ENCODE data around the gene NSUN3. TPM values are rescaled to one million over a fixed set of nuclear protein-coding genes. Genes with fewer than 3 reads are reported as not detected.
"Not testable (repeated sequence)": the region's sequence is repeated elsewhere in the genome, so short reads cannot be mapped to it uniquely, and the experiment has no call there.

NSUN3 gene
- total and polyA plus RNA-seq, 8 donors = 2.4 to 88.8 (median 16.9) TPM

DNA sequence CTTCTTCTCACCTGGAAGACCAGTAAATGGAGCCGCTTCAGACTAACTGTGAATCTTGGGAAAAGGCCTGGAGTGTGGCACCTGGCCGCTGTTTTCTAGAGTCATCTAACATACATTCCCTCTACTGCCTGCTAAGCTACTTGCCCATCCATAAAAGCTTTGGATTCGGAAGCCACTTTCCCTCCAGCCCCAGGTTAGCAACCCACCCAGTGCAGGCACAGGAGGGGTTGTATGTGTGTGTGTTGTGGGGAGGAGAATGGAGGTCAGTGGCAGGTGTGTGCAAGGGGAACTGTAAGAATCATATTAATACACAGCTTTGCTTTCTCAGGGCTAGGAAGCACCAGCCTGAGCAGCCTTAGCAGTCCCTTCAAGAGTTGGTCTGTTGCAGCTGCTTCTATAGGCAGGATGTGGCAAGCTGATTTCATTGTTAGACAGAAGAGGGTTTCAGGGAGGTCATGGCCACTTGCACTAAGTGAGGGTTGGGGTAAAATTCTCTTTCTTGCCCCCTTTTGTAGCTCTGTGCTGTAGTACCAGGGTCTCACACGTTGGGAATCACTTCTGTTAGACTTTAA is 8.9 kb downstream of the NSUN3 start:
- DNase-seq = no peak
- Histone ChIP-seq H3K27ac (no peak overlapping the region), H3K4me1 (peaks cover 0 to 31% (median 14%) of the 10 kb centered on the region in 4 donors), H3K27me3 (no peaks in the 10 kb centered on the region), H3K36me3 (peaks cover 0 to 41% (median 28%) of the 10 kb centered on the region in 4 donors), H3K9me3 (no peaks in the 10 kb centered on the region), H3K4me3 (no peak overlapping the region)
- intact Hi-C loops (cut with DNase I; ENCODE audit: low total_unique reads) = loop anchor here (5.0 kb wide), 1 partner anchor 74 kb away; no protein-coding TSS in a partner anchor
- WGBS, 5 donors = 78 to 94% (median 88%) methylated on average over 4 of the region's 4 CpGs
- TF ChIP-seq, protein P1, sequence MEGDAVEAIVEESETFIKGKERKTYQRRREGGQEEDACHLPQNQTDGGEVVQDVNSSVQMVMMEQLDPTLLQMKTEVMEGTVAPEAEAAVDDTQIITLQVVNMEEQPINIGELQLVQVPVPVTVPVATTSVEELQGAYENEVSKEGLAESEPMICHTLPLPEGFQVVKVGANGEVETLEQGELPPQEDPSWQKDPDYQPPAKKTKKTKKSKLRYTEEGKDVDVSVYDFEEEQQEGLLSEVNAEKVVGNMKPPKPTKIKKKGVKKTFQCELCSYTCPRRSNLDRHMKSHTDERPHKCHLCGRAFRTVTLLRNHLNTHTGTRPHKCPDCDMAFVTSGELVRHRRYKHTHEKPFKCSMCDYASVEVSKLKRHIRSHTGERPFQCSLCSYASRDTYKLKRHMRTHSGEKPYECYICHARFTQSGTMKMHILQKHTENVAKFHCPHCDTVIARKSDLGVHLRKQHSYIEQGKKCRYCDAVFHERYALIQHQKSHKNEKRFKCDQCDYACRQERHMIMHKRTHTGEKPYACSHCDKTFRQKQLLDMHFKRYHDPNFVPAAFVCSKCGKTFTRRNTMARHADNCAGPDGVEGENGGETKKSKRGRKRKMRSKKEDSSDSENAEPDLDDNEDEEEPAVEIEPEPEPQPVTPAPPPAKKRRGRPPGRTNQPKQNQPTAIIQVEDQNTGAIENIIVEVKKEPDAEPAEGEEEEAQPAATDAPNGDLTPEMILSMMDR (IDR thresholded peaks at IDR 0.05) = no peak
- TF ChIP-seq POLR2AphosphoS5 (IDR thresholded peaks at IDR 0.05) = no peak
- no peak for TF ChIP-seq EP300 (IDR thresholded peaks at IDR 0.05)
- TF ChIP-seq POLR2A (IDR thresholded peaks at IDR 0.05) = no peak

DNA sequence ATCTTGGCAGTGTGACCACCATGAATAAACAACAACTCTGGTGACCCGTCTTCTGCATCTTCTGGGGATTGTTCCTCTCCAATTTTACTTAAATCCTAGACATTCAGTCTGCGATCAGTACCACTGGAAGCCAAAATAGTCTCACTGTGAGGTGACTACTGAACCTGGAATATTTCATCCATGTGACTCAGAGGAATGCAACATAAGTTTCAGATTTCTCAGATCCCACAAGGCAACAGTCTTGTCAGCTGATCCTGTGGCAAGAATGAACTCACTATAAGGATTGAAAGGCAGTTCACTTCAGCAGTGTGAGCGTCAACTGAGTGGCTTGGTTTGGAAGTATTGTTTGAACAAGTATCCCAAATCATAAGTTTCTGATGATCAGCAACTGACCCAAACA is 13.2 kb downstream of the NSUN3 start:
- intact Hi-C loops (cut with DNase I; ENCODE audit: low total_unique reads) = no loop called here
- H3K27me3 ChIP-seq = no peaks in the 10 kb centered on the region
- DNase-seq = no peak

DNA sequence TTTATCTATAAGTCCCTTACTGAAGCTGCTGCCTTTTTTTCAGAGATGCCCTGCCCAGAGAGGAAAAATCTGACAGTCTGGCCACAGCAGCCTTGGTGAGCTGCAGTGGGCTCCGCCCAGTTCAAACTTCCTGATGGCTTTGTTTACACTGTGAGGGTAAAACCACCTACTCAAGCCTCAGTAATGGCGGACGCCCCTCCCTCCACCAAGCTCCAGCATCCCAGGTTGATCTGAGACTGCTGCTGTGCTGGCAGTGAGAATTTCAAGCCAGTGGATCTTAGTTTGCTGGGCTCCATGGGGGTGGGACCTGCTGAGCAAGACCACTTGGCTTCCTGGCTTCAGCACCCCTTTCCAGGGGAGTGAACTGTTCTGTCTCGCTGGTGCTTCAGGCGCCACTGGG is 17.7 kb downstream of the NSUN3 start:
- intact Hi-C loops (cut with DNase I; ENCODE audit: low total_unique reads) = not testable (repeated sequence)
- DNase-seq = peak in 1 of 2 donors; percentile 39
- 61 to 80% (median 74%) methylated on average over 4 to 5 of the region's 5 CpGs for WGBS, 5 donors

More for the DNA sequence above, 13.2 kb downstream of the NSUN3 start:
- Histone ChIP-seq H3K36me3 (peaks cover 0 to 34% (median 29%) of the 10 kb centered on the region in 4 donors), H3K27ac (no peak overlapping the region), H3K4me1 (peaks cover 6 to 17% (median 12%) of the 10 kb centered on the region in 4 donors), H3K9me3 (no peaks in the 10 kb centered on the region), H3K4me3 (no peak overlapping the region)
- TF ChIP-seq POLR2A (IDR thresholded peaks at IDR 0.05) (no peak), POLR2AphosphoS5 (IDR thresholded peaks at IDR 0.05) (no peak), EP300 (IDR thresholded peaks at IDR 0.05) (no peak)
- TF ChIP-seq, protein P1 (IDR thresholded peaks at IDR 0.05) = no peak
- WGBS, 5 donors = 82 to 93% (median 90%) methylated on average over 3 of the region's 3 CpGs

DNA sequence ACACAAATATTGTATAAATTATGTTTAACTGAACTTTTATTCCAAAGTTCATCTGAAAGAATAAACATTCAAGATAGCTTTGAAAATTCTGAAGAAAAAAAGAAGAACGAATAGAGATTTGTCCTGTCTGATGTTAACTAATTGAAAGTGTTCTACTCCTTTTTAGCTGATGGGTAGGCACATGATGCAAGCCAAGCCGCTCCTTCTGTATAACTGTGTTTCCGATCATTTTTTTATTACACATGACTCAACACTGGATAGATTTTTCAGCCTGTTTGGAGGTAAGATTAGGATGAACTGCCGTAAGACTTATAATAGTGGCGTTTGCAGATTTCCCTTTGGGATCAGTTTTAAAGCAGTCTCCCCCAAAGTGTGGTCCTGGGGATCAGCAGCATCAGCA is 19.0 kb downstream of the NSUN3 start:
- Histone ChIP-seq H3K4me1 (peaks cover 10 to 30% (median 19%) of the 10 kb centered on the region in 4 donors), H3K27me3 (no peaks in the 10 kb centered on the region), H3K36me3 (peaks cover 8 to 39% (median 31%) of the 10 kb centered on the region in 4 donors), H3K4me3 (no peak overlapping the region), H3K9me3 (no peaks in the 10 kb centered on the region), H3K27ac (no peak overlapping the region)
- intact Hi-C loops (cut with DNase I; ENCODE audit: low total_unique reads) = no loop called here
- TF ChIP-seq POLR2AphosphoS5 (IDR thresholded peaks at IDR 0.05) (no peak), POLR2A (IDR thresholded peaks at IDR 0.05) (no peak), EP300 (IDR thresholded peaks at IDR 0.05) (no peak)
- TF ChIP-seq, protein P1 (IDR thresholded peaks at IDR 0.05) = no peak
- 68 to 82% (median 77%) methylated on average over 5 of the region's 5 CpGs for WGBS, 5 donors
- no peak for DNase-seq

More for the DNA sequence above, 17.7 kb downstream of the NSUN3 start:
- not testable (repeated sequence) for H3K27ac ChIP-seq, H3K9me3 ChIP-seq, H3K4me3 ChIP-seq, H3K27me3 ChIP-seq
- H3K4me1 ChIP-seq = peaks cover 10 to 30% (median 19%) of the 10 kb centered on the region in 4 donors
- H3K36me3 ChIP-seq = peaks cover 7 to 39% (median 31%) of the 10 kb centered on the region in 4 donors

DNA sequence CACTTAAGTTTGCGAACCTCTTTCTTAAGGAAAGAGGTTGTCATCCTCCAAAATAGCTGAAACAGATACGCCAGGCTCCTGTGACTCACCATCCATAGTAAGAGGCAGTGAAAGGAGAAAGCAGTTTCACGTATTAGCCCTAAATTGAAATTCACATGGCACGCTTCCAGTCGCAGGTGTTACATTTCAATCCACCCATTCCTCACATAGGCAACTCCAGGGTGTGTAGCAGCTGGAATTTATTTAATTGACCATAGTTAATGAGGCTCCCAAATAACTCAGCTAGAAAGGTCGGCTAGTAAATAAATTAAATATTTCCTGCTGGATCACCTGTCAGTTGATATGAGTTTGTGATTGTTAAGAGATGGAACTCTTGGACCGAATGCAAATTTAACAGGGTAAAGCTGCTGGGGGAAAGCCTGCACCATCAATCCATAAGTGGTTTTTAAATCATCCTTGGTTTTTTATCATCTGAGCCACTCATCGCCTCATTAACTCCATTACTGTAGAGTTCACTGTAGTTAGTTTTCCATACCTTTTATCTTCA is 19.6 kb downstream of the NSUN3 start:
- Histone ChIP-seq H3K4me3 (no peak overlapping the region), H3K4me1 (peaks cover 10 to 30% (median 19%) of the 10 kb centered on the region in 4 donors), H3K27ac (no peak overlapping the region), H3K9me3 (no peaks in the 10 kb centered on the region), H3K36me3 (peaks cover 8 to 36% (median 30%) of the 10 kb centered on the region in 4 donors), H3K27me3 (no peaks in the 10 kb centered on the region)
- WGBS, 5 donors = 76 to 87% (median 80%) methylated on average over 8 of the region's 8 CpGs
- intact Hi-C loops (cut with DNase I; ENCODE audit: low total_unique reads) = no loop called here
- peak in 1 of 2 donors; percentile 27 for DNase-seq
- TF ChIP-seq POLR2A (IDR thresholded peaks at IDR 0.05) (no peak), EP300 (IDR thresholded peaks at IDR 0.05) (no peak), POLR2AphosphoS5 (IDR thresholded peaks at IDR 0.05) (no peak)
- TF ChIP-seq, protein P1 (IDR thresholded peaks at IDR 0.05) = no peak

All from stomach (tissue), 9 donors.